Neural cell (in vitro differentiated cells): ENCODE data around the gene TRIO. TPM values are rescaled to one million over a fixed set of nuclear protein-coding genes. Genes with fewer than 3 reads are reported as not detected.

Experiments
- H2AFZ ChIP-seq: fragments of 200-600, 300-800 bp; sonication (generic), shearing (Covaris generic); 2 replicates; pipeline ENCODE4 v1.6.0; 2014; ENCODE audit warnings: low read depth, mild to moderate bottlenecking, antibody characterized with exemption, low read length, moderate library complexity
- H3F3A ChIP-seq: fragments of 200-600 bp; shearing (Covaris generic); 2 replicates; pipeline ENCODE4 v1.6.1; 2016; ENCODE audit warnings: mild to moderate bottlenecking, moderate library complexity, mixed read lengths, antibody characterized with exemption, low read length; ENCODE audit not compliant: insufficient read depth, poor library complexity, severe bottlenecking
- H3K27ac ChIP-seq: fragments of 200-600, 300-800 bp; sonication (generic), shearing (Covaris generic); 2 replicates; pipeline ENCODE4 v1.5.1; 2014; ENCODE audit warnings: mild to moderate bottlenecking, low read length, moderate library complexity
- H3K27me3 ChIP-seq: fragments of 300-800, 200-600 bp; sonication (generic), shearing (Covaris generic); 2 replicates; pipeline ENCODE4 v1.6.0; 2014; ENCODE audit warnings: mild to moderate bottlenecking, low read depth, low read length, moderate library complexity; ENCODE audit not compliant: insufficient read depth
- H3K36me3 ChIP-seq: fragments of 300-800, 200-600 bp; sonication (generic), shearing (Covaris generic); 2 replicates; pipeline ENCODE4 v1.5.1; 2014; ENCODE audit warnings: mild to moderate bottlenecking, antibody characterized with exemption, low read length, moderate library complexity; ENCODE audit not compliant: insufficient read depth
- H3K4me2 ChIP-seq: fragments of 300-800, 200-600 bp; sonication (generic), shearing (Covaris generic); 2 replicates; pipeline ENCODE4 v1.6.0; 2014; ENCODE audit warnings: mild to moderate bottlenecking, low read length
- H3K4me3 ChIP-seq: fragments of 300-800, 200-600 bp; sonication (generic), shearing (Covaris generic); 2 replicates; pipeline ENCODE4 v1.5.1; 2014; ENCODE audit warnings: mild to moderate bottlenecking, low read length, moderate library complexity
- H3K79me2 ChIP-seq: fragments of 200-600 bp; shearing (Covaris generic); replicated peaks from 2 replicates; pipeline ENCODE4 v1.6.0; 2014; ENCODE audit warnings: mild to moderate bottlenecking, low read length, moderate library complexity; ENCODE audit not compliant: insufficient read depth
- H3K9ac ChIP-seq: fragments of 300-800, 200-600 bp; sonication (generic), shearing (Covaris generic); 2 replicates; pipeline ENCODE4 v1.6.1; 2016; ENCODE audit warnings: mild to moderate bottlenecking, low read length, mixed read lengths
- H3K9me2 ChIP-seq: fragments of 200-600 bp; shearing (Covaris generic); 2 replicates; pipeline ENCODE4 v1.6.1; 2016; ENCODE audit warnings: mild to moderate bottlenecking, low read length, mixed read lengths; ENCODE audit not compliant: insufficient read depth
- H3K9me3 ChIP-seq: fragments of 200-600, 300-800 bp; sonication (generic), shearing (Covaris generic); 2 replicates; pipeline ENCODE4 v1.6.1; 2016; ENCODE audit warnings: mild to moderate bottlenecking, mixed run types, low read length, moderate library complexity, mixed read lengths
- H4K20me1 ChIP-seq: fragments of 200-600 bp; shearing (Covaris generic); 2 replicates; pipeline ENCODE4 v1.6.1; 2016; ENCODE audit warnings: mild to moderate bottlenecking, mixed run types; ENCODE audit not compliant: insufficient read depth
- CTCF ChIP-seq: fragments of 450-650 bp; IDR thresholded peaks from 2 replicates; pipeline ENCODE4 v1.5.1; 2014; ENCODE audit warnings: antibody characterized with exemption, mild to moderate bottlenecking, moderate library complexity; ENCODE audit not compliant: poor library complexity, severe bottlenecking
- EP300 ChIP-seq: fragments of 450-650 bp; conservative IDR thresholded peaks from 2 replicates; pipeline ENCODE4 v1.6.1; 2014; ENCODE audit warnings: antibody characterized with exemption, mild to moderate bottlenecking, moderate library complexity; ENCODE audit not compliant: poor library complexity, severe bottlenecking
- EZH2 ChIP-seq: fragments of 200-600, 300-800 bp; shearing (Covaris generic), sonication (generic); IDR thresholded peaks from 2 replicates; pipeline ENCODE4 v1.6.1; 2014; ENCODE audit warnings: antibody characterized with exemption, low read length, borderline replicate concordance, mild to moderate bottlenecking; ENCODE audit not compliant: insufficient read depth, poor library complexity, severe bottlenecking
- MXI1 ChIP-seq: fragments of 450-650 bp; conservative IDR thresholded peaks from 2 replicates; pipeline ENCODE4 v1.6.1; 2014; ENCODE audit warnings: antibody characterized with exemption, mild to moderate bottlenecking; ENCODE audit not compliant: poor library complexity, severe bottlenecking
- POLR2AphosphoS5 ChIP-seq: IDR thresholded peaks from 2 replicates; pipeline ENCODE4 v1.6.1; 2012
- RAD21 ChIP-seq: fragments of 450-650 bp; conservative IDR thresholded peaks from 2 replicates; pipeline ENCODE4 v1.6.1; 2014; ENCODE audit warnings: antibody characterized with exemption, mild to moderate bottlenecking, moderate library complexity
- REST ChIP-seq: IDR thresholded peaks from 2 replicates; pipeline ENCODE4 v1.6.1; 2012; ENCODE audit warnings: borderline replicate concordance
- SMC3 ChIP-seq: fragments of 450-650 bp; conservative IDR thresholded peaks from 2 replicates; pipeline ENCODE4 v1.6.1; 2014; ENCODE audit warnings: antibody characterized with exemption, mild to moderate bottlenecking, moderate library complexity; ENCODE audit not compliant: poor library complexity
- TAF1 ChIP-seq: IDR thresholded peaks from 2 replicates; pipeline ENCODE4 v1.6.1; 2012; ENCODE audit warnings: low read depth
- polyA plus RNA-seq: library from polyadenylated mRNA; depleted of rRNA; stranded (reverse); fragments of >200 nt; gene quantifications from 2 replicates; pipeline ENCODE4 v1.2.3, GENCODE V29; 2014

Gene TRIO
- polyA plus RNA-seq, 1 donor from 2014 or later: 168 TPM

GRCh38 chr5:14286007-14286406 lies 142.9 kb downstream of the TRIO start:
- TF ChIP-seq TAF1: no peak
- TF ChIP-seq MXI1: no peak
- H3K79me2 ChIP-seq: peaks cover 10% of the 10 kb centered on the region
- no peaks in the 10 kb centered on the region for H3K9me3 ChIP-seq
- no peaks in the 10 kb centered on the region for H3K27me3 ChIP-seq
- no peaks in the 10 kb centered on the region for H3K9me2 ChIP-seq
- H3K4me2 ChIP-seq: no peak overlapping the region
- no peak overlapping the region for H3K9ac ChIP-seq
- H3K36me3 ChIP-seq: no peaks in the 10 kb centered on the region
- H3K4me3 ChIP-seq: no peak overlapping the region
- no peak overlapping the region for H2AFZ ChIP-seq
- H4K20me1 ChIP-seq: no peaks in the 10 kb centered on the region
- no peaks in the 10 kb centered on the region for H3F3A ChIP-seq
- no peak overlapping the region for H3K27ac ChIP-seq

GRCh38 chr5:14286574-14287421 lies 143.7 kb downstream of the TRIO start:
- no peak overlapping the region for H3K4me3 ChIP-seq
- no peaks in the 10 kb centered on the region for H4K20me1 ChIP-seq
- no peaks in the 10 kb centered on the region for H3K36me3 ChIP-seq
- no peaks in the 10 kb centered on the region for H3K9me3 ChIP-seq
- H3K27ac ChIP-seq: no peak overlapping the region
- H3K79me2 ChIP-seq: peaks cover 10% of the 10 kb centered on the region
- no peaks in the 10 kb centered on the region for H3K9me2 ChIP-seq
- no peak overlapping the region for H3K9ac ChIP-seq
- H3K4me2 ChIP-seq: no peak overlapping the region
- H2AFZ ChIP-seq: no peak overlapping the region
- no peaks in the 10 kb centered on the region for H3K27me3 ChIP-seq
- no peaks in the 10 kb centered on the region for H3F3A ChIP-seq
- TF ChIP-seq EZH2 (no peak), SMC3 (no peak), MXI1 (no peak), POLR2AphosphoS5 (no peak), TAF1 (no peak)

- Histone ChIP-seq H3K27me3 (no peaks in the 10 kb centered on the region), H3K4me2 (no peak overlapping the region), H2AFZ (no peak overlapping the region), H4K20me1 (no peaks in the 10 kb centered on the region), H3K9me3 (no peaks in the 10 kb centered on the region), H3K36me3 (peaks cover 9% of the 10 kb centered on the region), H3K79me2 (no peaks in the 10 kb centered on the region), H3K27ac (no peak overlapping the region), H3K9me2 (no peaks in the 10 kb centered on the region), H3F3A (no peaks in the 10 kb centered on the region), H3K9ac (no peak overlapping the region), H3K4me3 (no peak overlapping the region)
- TF ChIP-seq MXI1 (no peak), TAF1 (no peak), EP300 (no peak), REST (no peak), CTCF (no peak), RAD21 (no peak), POLR2AphosphoS5 (no peak), EZH2 (no peak), SMC3 (no peak)
These were observed 149.9 kb downstream of the TRIO start for GRCh38 chr5:14292766-14293658.
